Keratinocyte (primary cell): ENCODE data around the gene SH2D5.

Source experiments
- EZH2 ChIP-seq: IDR thresholded peaks from one replicate; pipeline ENCODE4 v1.6.1; 2012; ENCODE audit warnings: inconsistent platforms, mild to moderate bottlenecking, low read length, moderate library complexity
- TF ChIP-seq, protein P1 (sequence below), 3 experiments: IDR thresholded peaks in 1 of 3; conservative IDR thresholded peaks in 1 of 3; optimal IDR thresholded peaks in 1 of 3; 2 replicates in 2 of 3; 3 replicates in 1 of 3; pipeline versions ENCODE3 to v1.5.1; 2011; ENCODE audit warnings: low read length in 3 of 3, mild to moderate bottlenecking in 3 of 3, moderate library complexity in 2 of 3, control low read depth in 1 of 3, inconsistent platforms in 1 of 3; ENCODE audit not compliant: insufficient read depth in 2 of 3; ENCODE audit errors: extremely low read depth in 1 of 3

DNA sequence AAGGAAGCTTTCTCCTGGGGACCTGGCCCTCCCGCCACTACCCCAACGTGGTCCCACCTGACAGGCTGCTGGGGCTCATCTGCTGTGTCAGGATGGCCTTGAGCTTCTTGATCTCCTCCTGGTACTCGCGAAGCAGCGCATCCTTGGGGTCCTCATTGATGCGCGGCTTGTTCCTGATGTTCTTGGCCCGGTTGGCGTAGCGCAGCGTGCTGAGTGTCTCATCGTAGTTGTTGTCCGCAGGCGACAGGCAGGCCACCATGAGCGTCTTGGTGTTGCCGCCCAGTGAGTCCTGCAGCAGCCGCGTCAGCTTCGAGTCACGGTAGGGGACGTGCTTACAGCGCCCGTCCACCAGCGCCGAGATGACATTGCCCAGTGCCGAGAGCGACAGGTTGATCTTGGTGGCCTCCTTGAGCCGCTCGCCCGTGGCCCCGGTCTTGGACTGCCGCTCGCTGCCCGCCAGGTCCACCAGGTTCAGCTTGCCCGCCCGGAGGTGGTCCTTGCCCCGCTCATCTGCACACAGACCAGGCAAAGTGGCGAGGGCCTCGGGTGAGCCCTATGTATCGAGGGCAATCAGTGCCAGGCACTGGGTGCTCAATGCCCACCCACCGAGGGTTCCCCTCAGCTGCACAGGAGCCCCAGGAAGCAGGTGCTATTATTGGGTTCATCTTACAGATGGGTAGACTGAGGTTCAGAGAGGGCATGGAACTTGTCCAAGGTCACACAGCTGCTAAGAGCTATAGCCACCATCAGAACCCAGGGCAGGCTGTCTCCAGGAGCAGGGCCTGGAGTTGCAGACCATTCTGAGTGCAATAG lies 27.9 kb downstream of the SH2D5 start:
- TF ChIP-seq, protein P1, sequence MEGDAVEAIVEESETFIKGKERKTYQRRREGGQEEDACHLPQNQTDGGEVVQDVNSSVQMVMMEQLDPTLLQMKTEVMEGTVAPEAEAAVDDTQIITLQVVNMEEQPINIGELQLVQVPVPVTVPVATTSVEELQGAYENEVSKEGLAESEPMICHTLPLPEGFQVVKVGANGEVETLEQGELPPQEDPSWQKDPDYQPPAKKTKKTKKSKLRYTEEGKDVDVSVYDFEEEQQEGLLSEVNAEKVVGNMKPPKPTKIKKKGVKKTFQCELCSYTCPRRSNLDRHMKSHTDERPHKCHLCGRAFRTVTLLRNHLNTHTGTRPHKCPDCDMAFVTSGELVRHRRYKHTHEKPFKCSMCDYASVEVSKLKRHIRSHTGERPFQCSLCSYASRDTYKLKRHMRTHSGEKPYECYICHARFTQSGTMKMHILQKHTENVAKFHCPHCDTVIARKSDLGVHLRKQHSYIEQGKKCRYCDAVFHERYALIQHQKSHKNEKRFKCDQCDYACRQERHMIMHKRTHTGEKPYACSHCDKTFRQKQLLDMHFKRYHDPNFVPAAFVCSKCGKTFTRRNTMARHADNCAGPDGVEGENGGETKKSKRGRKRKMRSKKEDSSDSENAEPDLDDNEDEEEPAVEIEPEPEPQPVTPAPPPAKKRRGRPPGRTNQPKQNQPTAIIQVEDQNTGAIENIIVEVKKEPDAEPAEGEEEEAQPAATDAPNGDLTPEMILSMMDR (optimal IDR thresholded peaks at IDR 0.05 in 1 of 3, IDR thresholded peaks at IDR 0.05 in 1 of 3, conservative IDR thresholded peaks at IDR 0.05 in 1 of 3; ENCODE audit: extremely low read depth in 1 of 3, insufficient read depth in 2 of 3, low read length in 3 of 3) = no peak
- TF ChIP-seq EZH2 = no peak
